HEK293 (cell line): ENCODE results near the gene MEX3C.

ENCODE experiments used
- CTCF ChIP-seq: fragments of 450-650 bp; formaldehyde crosslinking; IDR thresholded peaks from 2 replicates; pipeline ENCODE4 v1.5.1; 2016; ENCODE audit warnings: missing biosample characterization, missing genetic modification characterization
- GLIS1 ChIP-seq: fragments of 450-650 bp; formaldehyde crosslinking; IDR thresholded peaks from 2 replicates; pipeline ENCODE4 v1.5.1; 2016; ENCODE audit warnings: missing biosample characterization, missing genetic modification characterization
- KLF8 ChIP-seq: fragments of 450-650 bp; formaldehyde crosslinking; IDR thresholded peaks from 2 replicates; pipeline ENCODE4 v1.5.1; 2016; ENCODE audit warnings: missing biosample characterization, missing genetic modification characterization
- OSR2 ChIP-seq: fragments of 450-650 bp; formaldehyde crosslinking; IDR thresholded peaks from 2 replicates; pipeline ENCODE4 v1.5.1; 2016; ENCODE audit warnings: missing biosample characterization, missing genetic modification characterization
- ZBTB11 ChIP-seq: fragments of 450-650 bp; formaldehyde crosslinking; conservative IDR thresholded peaks from 2 replicates; pipeline ENCODE4 v1.5.1; 2016; ENCODE audit warnings: low read depth, missing biosample characterization, missing genetic modification characterization
- ZBTB17 ChIP-seq: fragments of 450-650 bp; formaldehyde crosslinking; IDR thresholded peaks from 2 replicates; pipeline ENCODE4 v1.5.1; 2016; ENCODE audit warnings: missing biosample characterization, missing genetic modification characterization
- ZBTB20 ChIP-seq: fragments of 450-650 bp; formaldehyde crosslinking; IDR thresholded peaks from 2 replicates; pipeline ENCODE4 v1.5.1; 2016; ENCODE audit warnings: missing biosample characterization, missing genetic modification characterization
- ZFP69B ChIP-seq: fragments of 450-650 bp; formaldehyde crosslinking; IDR thresholded peaks from 2 replicates; pipeline ENCODE4 v1.5.1; 2016; ENCODE audit warnings: missing biosample characterization, missing genetic modification characterization
- ZNF140 ChIP-seq: fragments of 450-650 bp; formaldehyde crosslinking; IDR thresholded peaks from 2 replicates; pipeline ENCODE4 v1.5.1; 2016; ENCODE audit warnings: missing biosample characterization, missing genetic modification characterization
- ZNF157 ChIP-seq: fragments of 450-650 bp; formaldehyde crosslinking; IDR thresholded peaks from 2 replicates; pipeline ENCODE4 v1.5.1; 2016; ENCODE audit warnings: missing biosample characterization, missing genetic modification characterization
- ZNF174 ChIP-seq: fragments of 450-650 bp; formaldehyde crosslinking; IDR thresholded peaks from 2 replicates; pipeline ENCODE4 v1.5.0; 2017; ENCODE audit warnings: missing biosample characterization, mild to moderate bottlenecking, missing genetic modification characterization
- ZNF366 ChIP-seq: fragments of 450-650 bp; formaldehyde crosslinking; conservative IDR thresholded peaks from 2 replicates; pipeline ENCODE4 v1.5.1; 2016; ENCODE audit warnings: missing biosample characterization, missing genetic modification characterization
- ZNF394 ChIP-seq: fragments of 450-650 bp; formaldehyde crosslinking; IDR thresholded peaks from 2 replicates; pipeline ENCODE4 v1.5.1; 2016; ENCODE audit warnings: missing biosample characterization, missing genetic modification characterization, mild to moderate bottlenecking, moderate library complexity, borderline replicate concordance
- ZNF561 ChIP-seq: fragments of 450-650 bp; IDR thresholded peaks from 2 replicates; pipeline ENCODE4 v1.5.1; 2018; ENCODE audit warnings: missing biosample characterization, missing genetic modification characterization, borderline replicate concordance
- ZNF610 ChIP-seq: fragments of 450-650 bp; formaldehyde crosslinking; IDR thresholded peaks from 2 replicates; pipeline ENCODE4 v1.5.1; 2016; ENCODE audit warnings: missing biosample characterization, missing genetic modification characterization, borderline replicate concordance
- ZNF623 ChIP-seq: fragments of 450-650 bp; formaldehyde crosslinking; IDR thresholded peaks from 2 replicates; pipeline ENCODE4 v1.5.1; 2016; ENCODE audit warnings: missing biosample characterization, missing genetic modification characterization
- ZNF645 ChIP-seq: fragments of 450-650 bp; formaldehyde crosslinking; IDR thresholded peaks from 2 replicates; pipeline ENCODE4; 2016; ENCODE audit warnings: missing biosample characterization, missing genetic modification characterization
- ZNF701 ChIP-seq: fragments of 450-650 bp; formaldehyde crosslinking; IDR thresholded peaks from 2 replicates; pipeline ENCODE4 v1.5.1; 2016; ENCODE audit warnings: missing biosample characterization, missing genetic modification characterization
- ZNF707 ChIP-seq: fragments of 450-650 bp; formaldehyde crosslinking; IDR thresholded peaks from 2 replicates; pipeline ENCODE4 v1.5.1; 2016; ENCODE audit warnings: missing biosample characterization, missing genetic modification characterization
- ZNF791 ChIP-seq: fragments of 450-650 bp; formaldehyde crosslinking; IDR thresholded peaks from 2 replicates; pipeline ENCODE4 v1.5.1; 2016; ENCODE audit warnings: missing biosample characterization, missing genetic modification characterization
- ZNF792 ChIP-seq: fragments of 450-650 bp; formaldehyde crosslinking; IDR thresholded peaks from 2 replicates; pipeline ENCODE4 v1.5.1; 2016; ENCODE audit warnings: missing biosample characterization, missing genetic modification characterization
- ZSCAN30 ChIP-seq: fragments of 450-650 bp; IDR thresholded peaks from 2 replicates; pipeline ENCODE4 v1.5.1; 2018; ENCODE audit warnings: missing biosample characterization, mild to moderate bottlenecking, missing genetic modification characterization, moderate library complexity
- TF ChIP-seq, protein P1 (sequence below): fragments of 450-650 bp; formaldehyde crosslinking; IDR thresholded peaks from 2 replicates; pipeline ENCODE4 v1.5.1; 2016; ENCODE audit warnings: missing biosample characterization, missing genetic modification characterization

MEX3C gene

DNA sequence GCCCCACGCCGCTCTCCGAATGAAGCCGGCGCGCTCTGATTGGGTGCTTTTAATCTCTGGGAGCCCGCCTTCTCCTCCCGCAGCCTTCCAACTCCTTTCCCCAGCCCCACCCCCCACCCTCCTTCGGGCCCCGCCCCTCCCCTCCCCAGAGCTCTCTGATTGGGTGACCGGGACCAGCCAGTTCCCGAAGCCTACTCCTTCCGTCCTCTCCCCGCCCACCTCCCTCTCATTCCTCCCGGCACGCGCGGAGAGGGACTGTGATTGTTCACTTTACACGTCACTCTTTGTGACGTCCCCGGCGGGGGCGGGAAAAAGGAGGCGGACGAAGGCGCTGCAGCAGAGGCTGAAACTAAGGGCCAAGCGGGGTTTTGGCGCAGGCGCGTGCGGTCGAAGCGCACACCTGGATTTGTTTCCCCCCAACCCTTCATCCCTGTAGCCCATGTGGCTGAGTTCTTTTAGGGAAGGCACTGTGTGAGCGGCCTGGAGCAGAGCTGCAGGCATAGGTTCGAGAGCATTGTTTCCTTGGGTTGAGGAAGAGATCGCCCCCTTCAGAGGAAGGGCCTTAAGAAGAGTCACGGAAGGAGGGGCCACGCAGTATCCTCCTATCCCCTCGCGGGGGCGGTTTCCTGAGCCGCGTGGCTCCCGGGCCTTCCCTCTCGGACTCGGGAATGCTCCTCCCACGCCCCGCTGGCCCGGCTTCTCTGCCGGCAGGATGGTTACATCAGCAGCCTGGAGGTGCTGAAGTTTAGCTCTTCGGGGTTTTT lies at the start of gene MEX3C (continued):
- TF ChIP-seq ZNF791 (no peak), CTCF (peak; percentile 94), KLF8 (tag by site-specific recombination) (peak; percentile 83), ZNF366 (tag by site-specific recombination) (peak; percentile 75), ZNF157 (tag by site-specific recombination) (no peak), ZBTB17 (tag by site-specific recombination) (peak; percentile 81), ZNF623 (tag by site-specific recombination) (no peak), GLIS1 (tag by site-specific recombination) (peak; percentile 45; the same call in 1 of the 2 replicates), ZNF174 (no peak), ZNF394 (tag by site-specific recombination) (peak; percentile 17; the same call in 1 of the 2 replicates), ZSCAN30 (tag by site-specific recombination) (peak; percentile 75), ZBTB11 (tag by site-specific recombination) (peak; percentile 60), ZNF701 (tag by site-specific recombination) (no peak), ZNF610 (tag by site-specific recombination) (peak; percentile 90), ZNF561 (tag by site-specific recombination) (peak; percentile 16; the same call in 1 of the 2 replicates), ZNF140 (tag by site-specific recombination) (no peak), ZFP69B (tag by site-specific recombination) (peak; percentile 92), ZNF645 (no peak), ZNF792 (tag by site-specific recombination) (no peak), OSR2 (tag by site-specific recombination) (no peak), ZBTB20 (tag by site-specific recombination) (peak; percentile 89), ZNF707 (tag by site-specific recombination) (no peak)
- TF ChIP-seq, protein P1, sequence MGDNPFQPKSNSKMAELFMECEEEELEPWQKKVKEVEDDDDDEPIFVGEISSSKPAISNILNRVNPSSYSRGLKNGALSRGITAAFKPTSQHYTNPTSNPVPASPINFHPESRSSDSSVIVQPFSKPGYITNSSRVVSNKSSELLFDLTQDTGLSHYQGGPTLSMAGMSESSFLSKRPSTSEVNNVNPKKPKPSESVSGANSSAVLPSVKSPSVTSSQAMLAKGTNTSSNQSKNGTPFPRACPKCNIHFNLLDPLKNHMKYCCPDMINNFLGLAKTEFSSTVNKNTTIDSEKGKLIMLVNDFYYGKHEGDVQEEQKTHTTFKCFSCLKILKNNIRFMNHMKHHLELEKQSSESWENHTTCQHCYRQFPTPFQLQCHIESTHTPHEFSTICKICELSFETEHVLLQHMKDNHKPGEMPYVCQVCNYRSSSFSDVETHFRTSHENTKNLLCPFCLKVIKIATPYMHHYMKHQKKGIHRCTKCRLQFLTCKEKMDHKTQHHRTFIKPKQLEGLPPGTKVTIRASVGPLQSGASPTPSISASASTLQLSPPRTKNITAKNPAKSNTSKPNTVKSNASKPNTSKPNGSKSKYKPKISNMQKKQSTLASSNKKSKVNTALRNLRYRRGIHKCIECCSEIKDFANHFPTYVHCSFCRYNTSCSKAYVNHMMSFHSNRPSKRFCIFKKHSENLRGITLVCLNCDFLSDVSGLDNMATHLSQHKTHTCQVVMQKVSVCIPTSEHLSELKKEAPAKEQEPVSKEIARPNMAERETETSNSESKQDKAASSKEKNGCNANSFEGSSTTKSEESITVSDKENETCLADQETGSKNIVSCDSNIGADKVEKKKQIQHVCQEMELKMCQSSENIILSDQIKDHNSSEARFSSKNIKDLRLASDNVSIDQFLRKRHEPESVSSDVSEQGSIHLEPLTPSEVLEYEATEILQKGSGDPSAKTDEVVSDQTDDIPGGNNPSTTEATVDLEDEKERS = peak; percentile 75; the same call in 1 of the 2 replicates
